HepG2 (cell line): ENCODE measurements around the gene MSH4. TPM values are rescaled to one million over a fixed set of nuclear protein-coding genes. Genes with fewer than 3 reads are reported as not detected.

Source experiments
- ATAC-seq: fragments of 200-7000 bp; cut with Tn5 transposase; 3 replicates; pipeline ENCODE4 v1.9.1; 2020; ENCODE audit warnings: mild to moderate bottlenecking, moderate library complexity
- BruUV-seq: library from RNA; stranded (reverse); fragments of 400-500 nt; replicated peaks from 2 replicates; lab custom pipeline; 2021; lab: Mats Ljungman, UMichigan
- CTCF ChIA-PET: fragments of 300-600 bp; formaldehyde crosslinking; extraction: SDS; loops from one replicate; lab custom pipeline; 2021; ENCODE audit warnings: low total read pairs, inconsistent platforms, low intra/inter-chr PET ratio; lab: Yijun Ruan, JAX
- POLR2A ChIA-PET: fragments of 350-600 bp; sonication (Branson Sonifier 250); formaldehyde crosslinking; loops from one replicate; lab custom pipeline; 2020; ENCODE audit warnings: antibody characterized with exemption, inconsistent platforms; lab: Yijun Ruan, JAX
- DNase-seq: peaks from one replicate; pipeline ENCODE4 v3.0.0-alpha.2; 2015; ENCODE audit warnings: low spot score
- FAIRE-seq: peaks from 3 replicates; lab custom pipeline; 2011; peaks lifted over from hg19 to GRCh38; lab: Jason Lieb, UNC
- H2AFZ ChIP-seq: one replicate; pipeline ENCODE4 v1.6.1; 2011; ENCODE audit warnings: low read length, inconsistent platforms
- H3K27ac ChIP-seq: fragments of 300-600 bp; 3 replicates; pipeline ENCODE4 v1.8.0; 2011; ENCODE audit warnings: mixed run types, mild to moderate bottlenecking, mixed read lengths, low read length, inconsistent platforms; ENCODE audit not compliant: insufficient read depth; ENCODE audit errors: extremely low read length
- H3K27me3 ChIP-seq, 2 experiments: fragments of 200-600 bp in 1 of 2; 2 replicates in 1 of 2; 3 replicates in 1 of 2; pipeline versions ENCODE4 v1.6.0 to v1.8.0; 2011; ENCODE audit warnings: low read length in 2 of 2, mild to moderate bottlenecking in 2 of 2, moderate library complexity in 2 of 2, inconsistent platforms in 1 of 2; ENCODE audit not compliant: insufficient read depth in 2 of 2, control insufficient read depth in 1 of 2
- H3K36me3 ChIP-seq, 2 experiments: fragments of 200-600 bp in 1 of 2; replicated peaks in 1 of 2; 2 replicates in 1 of 2; 3 replicates in 1 of 2; pipeline versions ENCODE4 v1.5.1 to v1.8.0; 2011; ENCODE audit warnings: low read length in 2 of 2, inconsistent platforms in 1 of 2; ENCODE audit not compliant: insufficient read depth in 2 of 2, control insufficient read depth in 1 of 2
- H3K4me1 ChIP-seq: 2 replicates; pipeline ENCODE4 v1.5.1; 2012; ENCODE audit warnings: low read length, inconsistent platforms; ENCODE audit not compliant: insufficient read depth
- H3K4me2 ChIP-seq: 2 replicates; pipeline ENCODE4 v1.6.0; 2011; ENCODE audit warnings: low read depth, low read length, inconsistent platforms
- H3K4me3 ChIP-seq, 3 experiments: fragments of 200-600 bp in 1 of 3; sonication (generic), shearing (Covaris generic) in 1 of 3; replicated peaks in 1 of 3; 2 replicates each; pipeline ENCODE4 v1.5.1; 2011 to 2016; ENCODE audit warnings: low read length in 3 of 3, inconsistent platforms in 2 of 3, low read depth in 2 of 3, mild to moderate bottlenecking in 2 of 3, control low read depth in 1 of 3, mixed read lengths in 1 of 3; ENCODE audit not compliant: insufficient read depth in 1 of 3
- H3K79me2 ChIP-seq: one replicate; pipeline ENCODE4 v1.6.1; 2011; ENCODE audit warnings: low read length, inconsistent platforms; ENCODE audit not compliant: insufficient read depth
- H3K9ac ChIP-seq: 2 replicates; pipeline ENCODE4 v1.6.0; 2011; ENCODE audit warnings: mild to moderate bottlenecking, low read depth, low read length, inconsistent platforms; ENCODE audit not compliant: insufficient read depth
- H3K9me3 ChIP-seq: 2 replicates; pipeline ENCODE4 v1.5.1; 2012; ENCODE audit warnings: mild to moderate bottlenecking, low read length
- H4K20me1 ChIP-seq: 2 replicates; pipeline ENCODE4 v1.6.0; 2011; ENCODE audit warnings: inconsistent platforms, mild to moderate bottlenecking, low read length, moderate library complexity; ENCODE audit not compliant: insufficient read depth
- ATAD3A ChIP-seq: sonication (generic); formaldehyde crosslinking; IDR thresholded peaks from 2 replicates; pipeline ENCODE4 v1.4.0; 2020; ENCODE audit warnings: missing genetic modification reagents
- HDAC1 ChIP-seq: sonication (generic); formaldehyde crosslinking; IDR thresholded peaks from 2 replicates; pipeline ENCODE4 v1.5.1; 2020; ENCODE audit warnings: mild to moderate bottlenecking, missing genetic modification reagents
- HIVEP1 ChIP-seq: sonication (generic); formaldehyde crosslinking; IDR thresholded peaks from 2 replicates; pipeline ENCODE4 v1.4.0; 2020; ENCODE audit warnings: mild to moderate bottlenecking, missing genetic modification reagents
- HMGXB4 ChIP-seq, 2 experiments: sonication (generic) in 1 of 2; formaldehyde crosslinking in 1 of 2; IDR thresholded peaks; 2 replicates each; pipeline versions ENCODE4 v1.4.0 to v1.6.1; 2018 to 2020; ENCODE audit warnings: missing genetic modification reagents in 2 of 2, borderline replicate concordance in 1 of 2, low read depth in 1 of 2, mild to moderate bottlenecking in 1 of 2, missing biosample characterization in 1 of 2
- IRF2 ChIP-seq: IDR thresholded peaks from 2 replicates; pipeline ENCODE4 v1.6.1; 2018; ENCODE audit warnings: missing genetic modification reagents, missing compliant biosample characterization
- MTF1 ChIP-seq: sonication (generic); formaldehyde crosslinking; IDR thresholded peaks from 2 replicates; pipeline ENCODE4 v1.5.0; 2020; ENCODE audit warnings: missing genetic modification reagents
- PBX3 ChIP-seq: sonication (generic); formaldehyde crosslinking; IDR thresholded peaks from 2 replicates; pipeline ENCODE4 v1.8.1; 2023; ENCODE audit warnings: missing genetic modification reagents, inconsistent platforms, borderline replicate concordance
- PRPF4 ChIP-seq: fragments of 200-400 bp; formaldehyde crosslinking; IDR thresholded peaks from 2 replicates; pipeline ENCODE4 v1.6.1; 2016; ENCODE audit warnings: low read length, low read depth; ENCODE audit not compliant: poor library complexity, severe bottlenecking
- ZFP36L1 ChIP-seq: sonication (generic); formaldehyde crosslinking; IDR thresholded peaks from 2 replicates; pipeline ENCODE4 v1.8.0; 2022; ENCODE audit warnings: mild to moderate bottlenecking, missing genetic modification reagents, moderate library complexity
- ZKSCAN1 ChIP-seq: fragments of 150-350 bp; IDR thresholded peaks from 2 replicates; pipeline ENCODE4 v1.6.1; 2014; ENCODE audit warnings: low read length
- ZNF367 ChIP-seq: sonication (generic); formaldehyde crosslinking; IDR thresholded peaks from 2 replicates; pipeline ENCODE4 v1.4.0; 2020; ENCODE audit warnings: missing genetic modification reagents, borderline replicate concordance
- ZNF558 ChIP-seq: sonication (generic); formaldehyde crosslinking; IDR thresholded peaks from 2 replicates; pipeline ENCODE4 v1.9.0; 2022; ENCODE audit warnings: mild to moderate bottlenecking, missing genetic modification reagents, borderline replicate concordance
- ZNF564 ChIP-seq: sonication (generic); formaldehyde crosslinking; IDR thresholded peaks from 2 replicates; pipeline ENCODE4 v1.8.1; 2023; ENCODE audit warnings: mild to moderate bottlenecking, missing genetic modification reagents
- ZNF572 ChIP-seq: sonication (generic); formaldehyde crosslinking; IDR thresholded peaks from 2 replicates; pipeline ENCODE4 v1.5.1; 2020; ENCODE audit warnings: mild to moderate bottlenecking, missing genetic modification reagents
- WGBS: methylation state at CpG from one replicate; pipeline ENCODE4 v1.1.6; 2017; ENCODE audit warnings: low lambda C conversion rate; 5-methylcytosine and 5-hydroxymethylcytosine counted together
- in situ Hi-C: cut with HindIII; loops from 2 replicates; pipeline ENCODE4 v1.10.0; 2017; ENCODE audit warnings: low pct_unique_long_range_greater_than_20kb; ENCODE audit not compliant: extremely low pct_ligation_motif_present
- intact Hi-C: fragments of 100-400 bp; cut with micrococcal nuclease; formaldehyde crosslinking; loops from one replicate; pipeline ENCODE4 v1.10.0; 2022; ENCODE audit not compliant: unreplicated experiment
- polyA plus RNA-seq, 8 experiments: library from polyadenylated mRNA; depleted of rRNA in 3 of 8; stranded (reverse) in 7 of 8; unstranded in 1 of 8; fragments of >200 nt; fragmentation: Illumina TruSeq in 4 of 8; extraction: Trizol in 4 of 8; gene quantifications; 2 replicates each; pipeline versions ENCODE4 v1.2.1 to v1.2.3, GENCODE V29; 2011 to 2016; ENCODE audit warnings: low read depth in 4 of 8, missing spikeins in 1 of 8, mixed read lengths in 1 of 8; ENCODE audit not compliant: insufficient read depth in 1 of 8
- total RNA-seq, 5 experiments: library from RNA; depleted of rRNA; stranded (reverse); fragments of >200 nt; fragmentation: Illumina TruSeq; extraction: Trizol; gene quantifications; 2 replicates each; pipeline ENCODE4 v1.2.3, GENCODE V29; 2016; ENCODE audit warnings: low read depth in 1 of 5

Gene MSH4
- total and polyA plus RNA-seq, 2 of the 13 experiments (the other 11 are each of a cell fraction or from before 2014, with no cell fraction given) = 0.01 to 0.09 TPM

- intact Hi-C loops = no loop called here
- Histone ChIP-seq H2AFZ (no peak overlapping the region), H3K27me3 (no peaks in the 10 kb centered on the region), H3K4me1 (no peaks in the 10 kb centered on the region), H3K9ac (no peak overlapping the region), H4K20me1 (no peaks in the 10 kb centered on the region), H3K27ac (no peak overlapping the region), H3K9me3 (no peaks in the 10 kb centered on the region), H3K79me2 (no peaks in the 10 kb centered on the region), H3K4me2 (no peak overlapping the region), H3K36me3 (no peaks in the 10 kb centered on the region), H3K4me3 (no peak overlapping the region)
- 4% methylated on average over 1 of the region's 1 CpG for WGBS
- TF ChIP-seq HIVEP1 (CRISPR knock-in tag) (no peak), ZNF572 (CRISPR knock-in tag) (no peak), ZKSCAN1 (no peak), ZNF558 (CRISPR knock-in tag) (no peak), IRF2 (CRISPR knock-in tag) (no peak)
- BruUV-seq = no TSS peak
- DNase-seq (no peak), ATAC-seq (no peak), FAIRE-seq (no peak)
- POLR2A ChIA-PET = no interaction called here
- in situ Hi-C loops = no loop called here
- CTCF ChIA-PET = no interaction called here
Observed at GRCh38 chr1:75870951-75871350, 74.3 kb downstream of the MSH4 start.

GRCh38 chr1:75879985-75880384, 83.3 kb downstream of the MSH4 start:
- H3K4me3 ChIP-seq = no peak overlapping the region
- in situ Hi-C loops = no loop called here
- H3K4me2 ChIP-seq = no peak overlapping the region
- no peaks in the 10 kb centered on the region for H3K9me3 ChIP-seq
- no peaks in the 10 kb centered on the region for H3K36me3 ChIP-seq
- BruUV-seq = no TSS peak
- H4K20me1 ChIP-seq = no peaks in the 10 kb centered on the region
- no peak for ATAC-seq
- POLR2A ChIA-PET = no interaction called here
- TF ChIP-seq PRPF4 (no peak), HMGXB4 (CRISPR knock-in tag; IDR thresholded peaks at IDR 0.05; ENCODE audit: borderline replicate concordance in 1 of 2, low read depth in 1 of 2) (no peak), ZFP36L1 (no peak), ATAD3A (no peak), MTF1 (no peak), PBX3 (CRISPR knock-in tag) (no peak), HDAC1 (CRISPR knock-in tag) (no peak), ZNF367 (no peak), ZNF564 (CRISPR knock-in tag) (no peak)
- TF ChIP-seq, all 625 proteins: peak for 0
- DNase-seq (no peak), FAIRE-seq (no peak)
- 0% methylated on average over 1 of the region's 1 CpG for WGBS
- H3K9ac ChIP-seq = no peak overlapping the region
- H3K4me1 ChIP-seq = no peaks in the 10 kb centered on the region
- H2AFZ ChIP-seq = no peak overlapping the region
- intact Hi-C loops = no loop called here
- H3K79me2 ChIP-seq = no peaks in the 10 kb centered on the region
- H3K27me3 ChIP-seq = no peaks in the 10 kb centered on the region
- no peak overlapping the region for H3K27ac ChIP-seq
- CTCF ChIA-PET = no interaction called here
